NB4 (cell line): ENCODE data around the gene PLPP3.

Source experiments
- DNase-seq: peaks from one replicate; pipeline ENCODE4 v3.0.0; 2010; ENCODE audit warnings: low read depth
- H3K4me3 ChIP-seq: one replicate; pipeline ENCODE4 v1.5.1; 2011; ENCODE audit warnings: mild to moderate bottlenecking, low read depth, low read length, moderate library complexity
- CTCF ChIP-seq: IDR thresholded peaks from one replicate; pipeline ENCODE4 v1.5.1; 2012; ENCODE audit warnings: low read depth, low read length
- MAX ChIP-seq: IDR thresholded peaks from 2 replicates; pipeline ENCODE4 v1.6.1; 2011; ENCODE audit warnings: low read depth, low read length
- MYC ChIP-seq: IDR thresholded peaks from 2 replicates; pipeline ENCODE4 v1.6.1; 2011; ENCODE audit warnings: low read depth, low read length
- POLR2A ChIP-seq: IDR thresholded peaks from 2 replicates; pipeline ENCODE4 v1.6.1; 2011; ENCODE audit warnings: mild to moderate bottlenecking; ENCODE audit not compliant: insufficient read length; ENCODE audit errors: extremely low read depth

The PLPP3 gene

GRCh38 chr1:56482486-56482885, 96.9 kb downstream of the PLPP3 start:
- H3K4me3 ChIP-seq: no peak overlapping the region
- TF ChIP-seq MYC (no peak), MAX (no peak), CTCF (no peak), POLR2A (no peak)
- no peak for DNase-seq

GRCh38 chr1:56481140-56481694, 98.1 kb downstream of the PLPP3 start:
- DNase-seq: no peak
- TF ChIP-seq MYC (no peak), CTCF (no peak), MAX (no peak), POLR2A (no peak)
- no peak overlapping the region for H3K4me3 ChIP-seq

- no peak for TF ChIP-seq MYC
- TF ChIP-seq CTCF: no peak
- no peak overlapping the region for H3K4me3 ChIP-seq
- DNase-seq: no peak
These were observed 100.6 kb downstream of the PLPP3 start for GRCh38 chr1:56478734-56479133.

- no peak for DNase-seq
- TF ChIP-seq MYC: no peak
- no peak for TF ChIP-seq CTCF
- no peak for TF ChIP-seq POLR2A
- TF ChIP-seq MAX: no peak
- H3K4me3 ChIP-seq: no peak overlapping the region
These were observed 101.9 kb downstream of the PLPP3 start for GRCh38 chr1:56477164-56478111.

- DNase-seq: no peak
- no peak for TF ChIP-seq MYC
- no peak for TF ChIP-seq MAX
- TF ChIP-seq POLR2A: no peak
- no peak for TF ChIP-seq CTCF
- H3K4me3 ChIP-seq: no peak overlapping the region
These were observed 105.6 kb downstream of the PLPP3 start for GRCh38 chr1:56473582-56474270.
